ENCODE data around the gene SEMA4F.

The SEMA4F gene

DNA sequence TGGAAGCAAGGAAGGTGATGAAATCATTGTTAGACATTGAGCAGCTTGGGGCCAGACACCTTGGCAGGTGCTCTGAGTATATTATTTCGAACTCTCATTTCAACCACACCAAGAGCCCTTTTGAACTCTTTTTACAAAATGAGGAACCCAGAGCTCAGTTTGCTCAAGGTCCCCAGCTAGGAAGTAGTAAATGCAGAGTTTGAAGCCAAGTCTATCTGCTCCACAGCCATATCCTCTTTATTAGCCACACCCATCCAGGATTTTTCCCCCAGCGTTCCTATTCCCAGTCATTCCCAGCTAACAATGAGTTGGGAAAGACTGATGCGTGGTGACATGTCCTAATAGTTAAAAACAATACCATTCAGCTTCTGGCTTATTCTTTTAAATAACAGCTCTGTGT, 40.2 kb downstream of the SEMA4F start:
- no peaks in the 10 kb centered on the region for H3K36me3 ChIP-seq (replicated peaks; ENCODE audit: low read depth, low read length)
- H4K20me1 ChIP-seq (ENCODE audit: insufficient read depth, low read length) = no peaks in the 10 kb centered on the region
- H3K4me1 ChIP-seq (ENCODE audit: low read length) = no peaks in the 10 kb centered on the region
- no peak for TF ChIP-seq EZH2phosphoT487 (IDR thresholded peaks at IDR 0.05; ENCODE audit: low read depth)
- TF ChIP-seq, protein P1, sequence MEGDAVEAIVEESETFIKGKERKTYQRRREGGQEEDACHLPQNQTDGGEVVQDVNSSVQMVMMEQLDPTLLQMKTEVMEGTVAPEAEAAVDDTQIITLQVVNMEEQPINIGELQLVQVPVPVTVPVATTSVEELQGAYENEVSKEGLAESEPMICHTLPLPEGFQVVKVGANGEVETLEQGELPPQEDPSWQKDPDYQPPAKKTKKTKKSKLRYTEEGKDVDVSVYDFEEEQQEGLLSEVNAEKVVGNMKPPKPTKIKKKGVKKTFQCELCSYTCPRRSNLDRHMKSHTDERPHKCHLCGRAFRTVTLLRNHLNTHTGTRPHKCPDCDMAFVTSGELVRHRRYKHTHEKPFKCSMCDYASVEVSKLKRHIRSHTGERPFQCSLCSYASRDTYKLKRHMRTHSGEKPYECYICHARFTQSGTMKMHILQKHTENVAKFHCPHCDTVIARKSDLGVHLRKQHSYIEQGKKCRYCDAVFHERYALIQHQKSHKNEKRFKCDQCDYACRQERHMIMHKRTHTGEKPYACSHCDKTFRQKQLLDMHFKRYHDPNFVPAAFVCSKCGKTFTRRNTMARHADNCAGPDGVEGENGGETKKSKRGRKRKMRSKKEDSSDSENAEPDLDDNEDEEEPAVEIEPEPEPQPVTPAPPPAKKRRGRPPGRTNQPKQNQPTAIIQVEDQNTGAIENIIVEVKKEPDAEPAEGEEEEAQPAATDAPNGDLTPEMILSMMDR (IDR thresholded peaks at IDR 0.05; ENCODE audit: low read depth, low read length) = no peak
- H3K27me3 ChIP-seq (ENCODE audit: low read depth, low read length) = peaks cover 30% of the 10 kb centered on the region
- no peaks in the 10 kb centered on the region for H3K79me2 ChIP-seq (ENCODE audit: low read length)
- H3K9ac ChIP-seq (ENCODE audit: low read length) = no peak overlapping the region
- H3K4me2 ChIP-seq (ENCODE audit: low read length) = no peak overlapping the region
- H3K4me3 ChIP-seq (ENCODE audit: low read length) = no peak overlapping the region
- H3K9me3 ChIP-seq (ENCODE audit: insufficient read depth, low read length) = no peaks in the 10 kb centered on the region
- H2AFZ ChIP-seq (ENCODE audit: low read depth, low read length) = no peak overlapping the region
- H3K27ac ChIP-seq (ENCODE audit: low read length) = no peak overlapping the region

DNA sequence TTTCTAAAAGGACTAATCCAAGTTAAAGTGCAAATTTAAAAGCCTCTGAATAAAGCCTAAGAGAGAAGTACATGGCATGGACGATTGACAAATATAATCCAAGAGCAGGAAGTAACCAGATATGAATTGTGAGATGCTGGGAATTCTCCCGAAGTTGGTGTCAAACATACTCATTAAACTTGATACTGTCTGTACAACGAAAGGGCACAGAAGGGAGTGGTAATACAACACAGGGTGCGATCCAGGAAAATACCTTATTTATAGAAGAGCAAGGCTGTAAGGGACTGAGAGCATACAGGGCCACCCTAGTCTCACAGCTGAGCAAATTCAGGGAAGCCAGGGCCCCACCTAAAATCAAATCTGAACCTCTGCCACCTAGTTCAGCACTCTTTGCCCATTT, 41.6 kb downstream of the SEMA4F start:
- Histone ChIP-seq H3K9me3 (ENCODE audit: insufficient read depth, low read length) (no peaks in the 10 kb centered on the region), H3K4me2 (ENCODE audit: low read length) (no peak overlapping the region), H3K27me3 (ENCODE audit: low read depth, low read length) (peaks cover 38% of the 10 kb centered on the region), H3K4me3 (ENCODE audit: low read length) (no peak overlapping the region), H3K79me2 (ENCODE audit: low read length) (no peaks in the 10 kb centered on the region), H2AFZ (ENCODE audit: low read depth, low read length) (no peak overlapping the region), H4K20me1 (ENCODE audit: insufficient read depth, low read length) (no peaks in the 10 kb centered on the region), H3K36me3 (replicated peaks; ENCODE audit: low read depth, low read length) (no peaks in the 10 kb centered on the region), H3K4me1 (ENCODE audit: low read length) (peaks cover 4% of the 10 kb centered on the region), H3K9ac (ENCODE audit: low read length) (no peak overlapping the region), H3K27ac (ENCODE audit: low read length) (no peak overlapping the region)
- no peak for TF ChIP-seq EZH2phosphoT487 (IDR thresholded peaks at IDR 0.05; ENCODE audit: low read depth)

DNA sequence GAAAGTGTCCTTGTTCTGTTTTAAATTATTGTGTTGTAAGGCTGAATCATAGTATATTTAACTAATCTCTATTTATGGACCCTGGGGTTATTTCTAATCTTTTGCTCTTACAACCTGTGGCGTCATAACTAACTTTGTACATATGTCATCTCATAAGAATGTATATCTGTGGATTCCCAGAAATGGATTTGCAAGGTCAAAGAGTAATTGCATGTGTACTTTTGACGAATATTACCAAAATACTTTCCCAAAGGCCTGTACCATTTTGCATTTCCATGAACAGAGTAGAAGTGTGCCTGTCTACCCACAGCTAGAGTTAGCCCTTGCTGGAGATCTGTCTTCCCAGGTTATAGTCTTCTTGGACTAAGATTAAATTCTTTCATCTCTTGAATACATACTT, 42.8 kb downstream of the SEMA4F start:
- no peak overlapping the region for H2AFZ ChIP-seq (ENCODE audit: low read depth, low read length)
- no peak overlapping the region for H3K4me2 ChIP-seq (ENCODE audit: low read length)
- no peak for TF ChIP-seq EZH2phosphoT487 (IDR thresholded peaks at IDR 0.05; ENCODE audit: low read depth)
- TF ChIP-seq, protein P1 (IDR thresholded peaks at IDR 0.05; ENCODE audit: low read depth, low read length) = no peak
- H3K27me3 ChIP-seq (ENCODE audit: low read depth, low read length) = peaks cover 49% of the 10 kb centered on the region
- H3K4me1 ChIP-seq (ENCODE audit: low read length) = peaks cover 7% of the 10 kb centered on the region
- no peaks in the 10 kb centered on the region for H3K36me3 ChIP-seq (replicated peaks; ENCODE audit: low read depth, low read length)
- no peaks in the 10 kb centered on the region for H4K20me1 ChIP-seq (ENCODE audit: insufficient read depth, low read length)
- H3K9me3 ChIP-seq (ENCODE audit: insufficient read depth, low read length) = no peaks in the 10 kb centered on the region
- H3K27ac ChIP-seq (ENCODE audit: low read length) = no peak overlapping the region
- H3K79me2 ChIP-seq (ENCODE audit: low read length) = no peaks in the 10 kb centered on the region
- no peak overlapping the region for H3K9ac ChIP-seq (ENCODE audit: low read length)
- no peak overlapping the region for H3K4me3 ChIP-seq (ENCODE audit: low read length)

DNA sequence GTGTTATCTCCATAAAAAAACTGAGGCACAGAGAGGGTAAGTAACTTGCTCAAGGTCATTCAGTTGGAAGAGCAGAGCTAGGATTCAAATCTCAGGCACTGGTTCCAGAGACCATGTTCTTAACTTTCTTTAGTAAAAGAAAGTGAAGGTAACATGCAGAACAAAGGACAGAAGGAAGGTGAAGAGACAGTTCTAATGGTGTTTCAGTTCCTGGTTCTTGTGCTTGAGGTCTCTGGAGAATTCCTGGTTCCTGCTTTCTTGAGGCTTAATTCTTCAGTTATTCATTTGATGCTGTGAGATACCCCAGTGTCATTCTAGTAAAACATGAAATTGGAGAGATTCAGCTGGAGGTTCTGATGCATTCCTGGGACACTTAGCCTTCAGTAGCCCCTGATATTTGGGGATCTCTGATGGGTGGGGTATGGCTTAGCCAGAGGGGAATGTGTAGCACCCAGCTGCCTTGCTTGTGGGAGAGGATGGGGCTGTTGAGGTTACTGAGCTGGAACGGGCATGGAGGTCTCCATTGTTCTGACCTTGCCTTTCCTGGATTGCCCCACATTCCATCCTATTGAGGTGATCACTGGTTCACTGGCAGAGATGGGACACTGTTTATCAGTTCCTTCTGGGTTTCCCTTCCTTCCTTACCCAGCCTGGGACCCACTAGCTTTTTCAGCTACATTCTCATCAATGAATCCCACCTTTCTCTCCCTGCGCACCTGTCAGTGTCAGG, 46.8 kb downstream of the SEMA4F start:
- H3K4me1 ChIP-seq (ENCODE audit: low read length) = peaks cover 7% of the 10 kb centered on the region
- TF ChIP-seq, protein P1 (IDR thresholded peaks at IDR 0.05; ENCODE audit: low read depth, low read length) = no peak
- no peak for TF ChIP-seq EZH2phosphoT487 (IDR thresholded peaks at IDR 0.05; ENCODE audit: low read depth)

More for the DNA sequence above, 46.8 kb downstream of the SEMA4F start:
- no peak overlapping the region for H2AFZ ChIP-seq (ENCODE audit: low read depth, low read length)
- no peak overlapping the region for H3K4me3 ChIP-seq (ENCODE audit: low read length)
- no peaks in the 10 kb centered on the region for H3K9me3 ChIP-seq (ENCODE audit: insufficient read depth, low read length)
- no peak overlapping the region for H3K4me2 ChIP-seq (ENCODE audit: low read length)
- H3K79me2 ChIP-seq (ENCODE audit: low read length) = no peaks in the 10 kb centered on the region
- H3K36me3 ChIP-seq (replicated peaks; ENCODE audit: low read depth, low read length) = no peaks in the 10 kb centered on the region
- no peaks in the 10 kb centered on the region for H4K20me1 ChIP-seq (ENCODE audit: insufficient read depth, low read length)
- no peak overlapping the region for H3K27ac ChIP-seq (ENCODE audit: low read length)
- no peak overlapping the region for H3K9ac ChIP-seq (ENCODE audit: low read length)
- peaks cover 36% of the 10 kb centered on the region for H3K27me3 ChIP-seq (ENCODE audit: low read depth, low read length)

Data from OCI-LY3 (cell line).